NCI-H2196 (cell line): ENCODE data around the gene INSR.

Experiments
- DNase-seq: peaks from one replicate; lab custom pipeline; 2025; ENCODE audit not compliant: unreplicated experiment; lab: John Stamatoyannopoulos, UW

INSR gene

DNA sequence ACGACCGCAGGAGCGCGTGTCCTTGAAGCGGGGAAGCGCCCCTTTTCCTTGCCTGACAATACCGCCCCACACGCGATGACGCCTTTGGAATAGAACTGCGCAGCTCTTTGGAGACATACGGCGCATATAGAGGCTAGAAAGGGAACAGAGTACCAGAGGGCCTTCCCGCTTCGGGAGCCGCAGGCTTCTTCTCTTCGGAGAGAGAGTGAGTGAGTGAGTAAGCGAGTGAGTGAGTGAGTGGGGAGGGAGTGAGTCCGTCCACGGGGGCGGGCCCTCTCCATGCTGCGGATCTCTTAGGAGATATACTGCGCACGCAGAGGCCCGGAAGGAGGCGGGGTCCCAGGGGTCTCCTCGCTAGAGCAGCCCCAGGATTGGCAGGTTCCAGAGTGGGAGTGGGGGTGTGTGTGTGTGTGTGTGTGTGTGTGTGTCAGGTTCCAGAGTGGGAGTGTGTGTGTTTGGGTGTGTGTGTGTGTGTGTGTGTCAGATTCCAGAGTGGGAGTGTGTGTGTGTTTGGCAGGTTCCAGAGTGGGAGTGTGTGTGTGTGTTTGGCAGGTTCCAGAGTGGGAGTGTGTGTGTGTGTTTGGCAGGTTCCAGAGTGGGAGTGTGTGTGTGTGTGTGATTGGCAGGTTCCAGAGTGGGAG is 97.0 kb downstream of the INSR start:
- DNase-seq: peak; percentile 89

DNA sequence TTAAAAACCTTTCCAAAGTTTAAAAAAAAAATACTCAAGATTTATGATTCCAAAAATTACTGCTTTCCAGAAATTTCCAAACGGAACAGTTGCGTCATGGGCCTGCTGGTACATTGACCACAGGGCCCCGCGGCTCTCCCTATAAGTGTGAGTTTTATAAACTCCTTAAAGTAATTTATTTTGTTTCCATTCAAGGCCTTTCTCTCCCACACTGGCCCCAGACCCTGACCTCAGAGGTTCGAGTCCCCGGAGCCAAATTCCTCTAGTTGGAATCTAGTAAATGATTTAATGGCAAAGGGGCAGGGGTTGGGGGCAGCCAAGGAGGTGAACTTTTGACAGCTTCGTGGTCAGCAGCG is 97.5 kb downstream of the INSR start:
- no peak for DNase-seq

DNA sequence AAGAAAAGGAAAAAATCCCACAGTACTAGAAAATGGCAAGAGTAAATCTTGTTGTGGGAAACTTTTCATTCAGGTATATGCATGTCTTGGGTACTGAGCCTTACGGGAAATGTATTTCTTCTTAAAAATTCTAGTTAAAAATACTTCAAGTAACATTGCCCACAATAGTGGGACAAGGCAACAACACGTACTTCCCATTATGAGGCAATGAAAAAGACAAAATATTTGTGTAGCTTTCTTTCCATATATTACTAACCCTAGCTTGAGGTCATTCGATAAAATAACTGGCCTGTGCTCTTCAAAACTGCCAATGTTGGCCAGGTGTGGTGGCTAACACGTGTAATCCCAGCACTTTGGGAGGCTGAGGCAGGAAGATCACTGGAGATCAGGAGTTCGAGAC is 99.2 kb downstream of the INSR start:
- DNase-seq: no peak

DNA sequence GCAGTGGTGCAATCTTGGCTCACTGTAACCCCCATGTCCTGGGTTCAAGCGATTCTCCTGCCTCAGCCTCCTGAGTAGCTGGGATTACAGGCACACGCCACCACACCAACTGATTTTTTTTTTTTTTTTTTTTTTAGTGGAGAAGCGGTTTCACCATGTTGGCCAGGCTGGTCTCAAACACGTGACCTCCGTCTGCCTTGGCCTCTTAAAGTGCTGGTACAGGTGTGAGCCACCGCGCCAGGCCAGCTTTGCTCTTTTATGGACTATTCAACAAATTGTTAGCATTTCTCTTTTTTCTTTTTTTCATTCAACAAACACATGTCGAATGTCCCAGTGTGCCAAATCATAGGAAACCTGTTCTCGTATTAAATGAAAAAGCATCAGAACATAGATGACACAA is 99.6 kb downstream of the INSR start:
- no peak for DNase-seq

DNA sequence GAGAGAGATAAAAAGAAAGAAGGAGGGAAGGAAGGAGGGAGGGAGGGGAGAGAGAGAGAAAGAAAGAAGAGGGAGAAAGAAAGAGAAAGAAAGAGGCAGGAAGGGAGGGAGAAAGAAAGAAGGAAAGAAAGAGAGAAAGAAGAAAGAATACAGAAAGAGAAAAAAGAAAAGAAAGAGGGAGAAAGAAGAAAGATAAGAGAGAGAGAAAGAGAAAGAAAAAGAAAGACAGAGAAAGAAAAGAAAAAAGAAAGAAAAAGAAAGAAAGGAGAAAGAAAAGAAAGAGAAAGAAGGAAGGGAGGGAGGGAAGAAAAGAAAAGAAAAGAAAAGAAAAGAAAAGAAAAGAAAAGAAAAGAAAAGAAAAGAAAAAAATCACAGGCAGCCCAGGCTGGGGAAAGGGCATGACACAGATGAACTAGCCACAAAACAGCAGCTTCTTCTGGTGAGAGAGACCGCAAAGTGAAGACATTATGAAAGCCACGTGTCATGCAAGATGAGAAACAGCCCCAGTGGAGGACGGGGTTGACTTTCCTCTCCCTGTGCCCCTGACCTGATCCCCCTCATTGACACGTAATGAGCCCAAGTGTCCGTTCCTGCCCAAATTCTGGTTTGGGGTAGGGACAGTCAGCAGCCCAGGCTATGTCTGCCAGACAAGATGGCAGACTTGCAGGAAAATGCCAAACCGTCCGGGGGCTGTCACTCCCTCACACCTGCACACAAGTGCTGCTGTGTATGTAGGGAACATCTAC is 102.1 kb downstream of the INSR start:
- no peak for DNase-seq

DNA sequence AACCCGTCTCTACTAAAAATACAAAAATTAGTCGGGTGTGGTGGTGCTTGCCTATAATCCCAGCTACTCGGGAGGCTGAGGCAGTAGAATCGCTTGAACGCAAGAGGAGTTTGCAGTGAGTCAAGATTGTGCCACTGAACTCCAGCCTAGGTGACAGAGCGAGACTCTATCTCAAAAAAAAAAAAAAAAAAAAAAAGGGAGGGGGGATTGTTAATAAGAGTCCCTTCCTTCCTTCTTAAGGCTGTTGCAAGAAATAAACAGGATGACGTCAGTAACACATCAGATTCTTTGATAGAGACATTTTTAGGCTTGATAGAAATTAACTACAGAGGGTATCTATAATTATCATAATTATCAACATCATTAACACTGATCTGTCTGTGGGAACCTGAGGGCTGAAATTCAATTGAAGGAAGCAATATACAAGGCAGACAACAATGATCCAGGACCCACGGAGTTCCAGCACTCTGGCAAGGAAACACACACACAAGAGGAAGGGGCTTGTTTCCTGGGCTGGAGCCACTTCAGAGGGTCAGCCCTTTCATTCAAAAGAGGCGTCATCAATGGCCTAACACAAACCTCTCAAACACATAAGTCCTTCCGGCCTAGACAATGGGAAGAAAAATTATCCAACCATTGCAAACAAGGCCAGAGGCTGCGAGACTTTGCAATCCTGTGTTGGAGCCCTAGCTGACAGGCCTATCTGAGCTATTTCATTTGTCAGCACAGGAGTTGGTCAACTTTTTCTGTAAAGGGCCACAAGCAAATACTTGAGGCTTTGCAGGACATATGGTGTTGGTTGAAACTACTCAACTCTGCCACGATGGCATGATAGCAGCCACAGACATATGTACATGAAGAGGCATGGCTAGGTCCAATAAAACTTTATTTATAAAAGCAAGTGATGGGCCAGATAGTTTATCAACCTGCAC is 105.2 kb downstream of the INSR start:
- DNase-seq: peak; percentile 68

DNA sequence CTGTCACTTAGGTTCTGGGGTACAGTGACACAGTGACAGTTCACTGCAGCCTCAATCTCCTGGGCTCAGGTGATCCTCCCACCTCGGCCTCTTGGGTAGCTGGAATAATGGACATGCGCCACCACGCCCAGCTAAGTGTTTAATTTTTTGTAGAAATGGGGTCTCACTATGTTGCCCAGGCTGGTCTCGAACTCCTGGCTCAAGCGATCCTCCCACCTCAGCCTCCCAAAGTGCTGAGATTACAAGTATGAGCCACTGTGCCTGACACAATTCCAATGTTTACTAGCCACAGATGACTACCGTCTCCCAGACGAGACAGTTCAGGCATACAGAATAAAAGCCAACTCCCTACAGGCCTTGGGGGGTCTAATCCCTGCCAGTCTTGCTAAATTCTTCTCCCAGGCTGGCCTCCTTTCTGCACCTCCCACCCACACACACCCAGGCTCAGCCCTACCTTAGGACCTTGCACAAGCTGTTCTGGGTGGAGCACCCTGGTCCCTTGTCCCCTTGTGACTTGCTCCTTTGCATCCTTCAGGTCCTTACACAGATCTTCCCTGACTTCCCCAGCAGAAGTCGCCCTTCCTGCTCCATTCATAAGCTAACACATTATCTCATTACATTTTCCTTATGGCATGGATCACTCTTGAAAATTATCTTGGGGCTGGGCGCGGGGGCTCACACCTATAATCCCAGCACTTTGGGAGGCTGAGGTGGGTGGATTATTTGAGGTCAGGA is 106.4 kb downstream of the INSR start:
- DNase-seq: no peak

DNA sequence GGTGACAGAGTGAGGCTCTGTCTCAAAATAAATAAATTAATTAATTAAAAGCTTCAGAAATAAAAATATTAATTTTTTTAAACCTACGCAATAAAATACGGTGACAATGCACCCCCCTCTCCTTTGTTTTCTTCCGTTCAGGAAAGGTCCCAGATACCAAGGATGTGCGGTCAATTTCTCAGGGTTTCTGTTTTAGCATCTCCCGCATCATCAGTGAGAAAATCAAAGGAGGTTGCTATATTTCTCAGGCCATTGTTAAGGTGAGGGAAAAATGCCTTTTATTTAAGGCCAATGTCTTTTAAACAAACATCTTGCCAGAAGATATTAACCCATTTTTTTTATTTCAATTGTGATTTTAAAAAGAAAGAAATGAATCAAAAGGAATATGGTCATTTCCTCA is 111.7 kb downstream of the INSR start:
- DNase-seq: no peak

DNA sequence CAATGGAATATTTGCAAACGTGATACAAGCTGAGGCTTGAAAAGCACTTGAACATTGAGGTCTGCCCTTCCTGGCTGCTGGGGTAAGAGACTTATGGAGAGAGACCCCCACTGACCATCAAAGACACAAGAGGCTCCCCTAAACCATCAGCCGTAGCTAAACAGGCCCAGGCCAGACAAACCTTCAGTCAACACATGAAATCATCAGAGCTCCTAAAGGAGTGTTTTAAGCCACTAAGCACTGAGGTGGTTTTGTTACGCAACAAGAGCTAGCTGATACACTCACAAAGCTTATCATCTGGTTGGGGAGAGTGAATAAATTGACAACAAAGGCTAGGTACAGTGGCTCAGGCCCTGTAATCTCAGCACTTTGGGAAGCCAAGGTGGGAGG is 114.3 kb downstream of the INSR start:
- no peak for DNase-seq

DNA sequence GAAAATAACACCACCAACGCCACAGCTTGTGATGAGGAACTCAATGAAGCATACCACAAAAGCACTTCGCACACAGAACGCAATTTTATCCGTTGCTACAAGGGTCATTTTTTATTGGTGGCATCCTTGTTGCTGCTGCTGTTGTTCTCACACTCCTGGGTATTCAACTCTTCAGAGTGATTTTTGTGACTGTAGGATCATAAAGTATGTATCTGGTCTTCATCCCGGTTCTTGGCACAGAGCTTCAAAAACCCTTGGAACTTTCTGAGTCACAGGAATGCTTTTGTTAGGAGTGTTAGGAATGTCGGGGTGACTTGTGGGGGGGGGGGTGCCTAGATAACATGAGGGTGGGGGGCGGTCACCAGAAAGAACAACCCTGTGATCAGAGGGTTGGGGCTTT is 116.3 kb downstream of the INSR start:
- no peak for DNase-seq

DNA sequence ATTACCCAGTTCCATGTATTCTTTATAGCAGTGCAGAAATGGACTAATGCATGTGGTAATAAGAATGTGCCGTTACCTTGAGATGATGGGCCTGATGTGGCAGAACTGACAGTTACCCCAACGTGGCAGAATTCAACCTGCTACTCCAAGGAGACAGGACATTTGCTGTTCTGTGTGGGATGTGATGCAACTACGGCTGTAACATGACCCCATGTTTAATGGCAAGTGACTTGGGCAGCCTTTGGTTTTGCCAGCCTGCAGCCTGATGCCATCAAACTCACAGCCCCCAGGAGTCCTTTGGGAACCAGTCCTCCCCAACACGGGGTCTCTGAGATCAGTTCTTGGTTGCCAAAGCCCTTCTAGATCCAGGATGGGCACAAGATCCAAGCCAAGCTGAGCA is 117.4 kb downstream of the INSR start:
- DNase-seq: no peak

DNA sequence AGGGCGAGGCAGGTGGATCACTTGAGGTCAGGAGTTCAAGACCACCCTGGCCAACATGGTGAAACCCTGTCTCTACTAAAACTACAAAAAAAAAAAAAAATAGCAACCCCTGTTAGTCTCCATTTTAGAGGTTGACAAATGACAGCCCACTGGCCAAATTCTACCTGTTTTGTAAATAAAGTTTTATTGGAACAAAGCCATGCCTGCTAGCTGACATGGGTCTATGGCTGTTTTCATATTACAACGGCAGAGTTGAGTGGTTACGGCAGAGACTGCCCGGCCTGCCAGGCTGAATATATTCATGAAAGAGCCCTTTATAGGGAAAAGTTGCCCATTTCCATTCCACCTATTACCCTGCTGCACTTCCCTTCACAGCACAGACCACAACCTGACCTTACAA is 121.4 kb downstream of the INSR start:
- no peak for DNase-seq

DNA sequence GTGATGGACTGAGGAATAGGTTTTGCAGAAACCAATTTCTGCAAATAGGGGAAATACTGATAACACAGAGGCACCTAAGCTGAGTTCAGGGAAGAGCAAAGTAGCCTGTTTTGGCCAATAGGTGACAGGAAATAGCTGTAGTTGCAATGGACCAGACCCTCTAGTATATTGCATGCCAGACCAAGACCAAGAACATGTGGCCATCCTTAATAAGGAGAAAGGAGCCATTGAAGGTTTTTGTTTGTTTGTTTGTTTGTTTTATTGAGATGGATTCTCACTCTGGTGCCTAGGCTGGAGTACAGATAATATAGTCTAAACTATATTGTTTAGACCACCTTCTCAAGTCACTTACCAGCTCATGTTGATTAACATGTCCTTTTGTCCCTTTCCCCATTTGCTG is 123.2 kb downstream of the INSR start:
- DNase-seq: no peak

DNA sequence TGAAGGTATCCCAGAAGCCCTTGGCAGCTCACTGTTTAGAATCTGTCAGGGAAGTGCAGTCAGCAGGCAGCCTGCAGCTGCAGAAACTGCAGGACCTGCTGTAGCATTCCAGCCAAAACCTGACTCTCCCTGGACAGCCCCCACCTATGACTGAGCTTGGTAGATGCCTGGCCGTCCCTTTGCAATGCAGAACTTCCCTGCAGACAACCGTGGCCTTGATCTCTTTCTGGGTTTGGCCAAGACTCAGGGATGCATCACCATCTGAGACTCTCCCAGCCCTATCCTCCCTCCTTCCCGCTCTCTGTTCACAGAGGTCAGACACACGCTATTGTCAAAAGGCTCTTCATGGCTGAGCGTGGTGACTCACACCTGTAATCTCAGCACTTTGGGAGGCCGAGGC is 125.3 kb downstream of the INSR start:
- no peak for DNase-seq

DNA sequence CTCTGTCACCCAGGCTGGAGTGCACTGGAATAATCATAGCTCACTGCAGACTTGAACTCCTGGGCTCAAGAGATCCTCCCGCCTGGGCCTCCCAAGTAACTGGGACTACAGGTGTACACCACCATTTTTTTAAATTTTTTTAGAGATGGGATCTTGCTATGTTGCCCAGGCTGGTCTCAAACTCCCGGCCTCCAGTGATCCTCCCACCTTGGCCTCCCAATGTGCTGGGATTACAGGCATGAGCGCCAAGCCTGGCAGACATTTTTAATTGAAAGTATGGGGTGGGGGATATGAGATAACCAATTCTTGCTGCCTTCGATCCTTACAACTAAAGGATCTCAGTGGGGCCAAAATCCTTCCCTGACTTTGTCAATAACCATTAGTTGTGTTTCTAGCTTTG is 132.9 kb downstream of the INSR start:
- DNase-seq: no peak

DNA sequence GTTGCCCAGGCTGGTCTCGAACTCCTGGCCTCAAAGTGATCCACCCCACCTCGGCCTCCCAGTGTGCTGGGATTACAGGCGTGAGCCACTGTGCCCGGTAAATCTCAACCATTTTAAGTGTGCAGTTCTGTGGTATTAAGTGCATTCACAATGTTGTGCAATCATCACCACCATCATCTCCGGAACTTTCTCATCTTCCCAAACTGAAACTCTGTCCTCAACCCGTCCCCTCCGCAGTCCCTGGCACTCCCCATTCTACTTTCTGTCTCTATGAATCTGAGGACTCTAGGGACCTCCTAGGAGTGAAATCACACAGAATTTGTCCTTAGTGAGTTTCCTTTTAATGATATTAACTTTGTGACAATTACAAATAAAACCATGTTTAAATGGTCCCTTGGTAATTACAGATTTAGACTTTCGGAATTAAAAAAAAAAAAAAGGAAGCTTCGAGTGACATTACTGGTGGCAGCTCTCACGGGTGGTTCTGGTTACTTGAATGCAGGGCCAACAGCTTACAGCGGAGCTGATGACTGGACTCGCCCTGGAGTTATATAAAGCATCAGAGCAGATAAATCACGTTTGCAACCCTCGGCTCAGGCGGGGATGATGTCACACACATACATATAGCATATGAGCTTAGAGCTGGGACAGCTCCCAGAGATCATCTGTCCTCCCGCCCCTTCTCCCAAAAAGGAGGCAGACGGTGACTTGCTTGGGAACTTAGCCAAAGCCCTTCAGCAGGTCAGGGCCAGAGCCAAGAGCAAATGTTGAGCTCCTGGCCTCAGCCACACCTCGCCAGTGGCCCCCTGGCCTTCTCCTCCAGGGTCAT is 134.9 kb downstream of the INSR start:
- DNase-seq: peak; percentile 85

DNA sequence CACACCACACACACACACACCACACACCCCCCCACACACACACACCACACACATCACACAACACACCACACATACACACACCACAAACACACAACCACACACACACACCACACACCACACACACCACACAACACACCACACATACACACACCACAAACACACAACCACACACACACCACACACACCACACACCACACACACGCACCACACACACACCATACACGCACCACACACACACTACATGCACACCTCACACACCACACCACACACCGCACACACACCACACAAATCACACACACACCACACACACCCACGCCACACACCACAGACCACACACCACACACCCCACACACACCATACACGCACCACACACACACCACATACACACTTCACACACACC is 141.2 kb downstream of the INSR start:
- DNase-seq: no peak

DNA sequence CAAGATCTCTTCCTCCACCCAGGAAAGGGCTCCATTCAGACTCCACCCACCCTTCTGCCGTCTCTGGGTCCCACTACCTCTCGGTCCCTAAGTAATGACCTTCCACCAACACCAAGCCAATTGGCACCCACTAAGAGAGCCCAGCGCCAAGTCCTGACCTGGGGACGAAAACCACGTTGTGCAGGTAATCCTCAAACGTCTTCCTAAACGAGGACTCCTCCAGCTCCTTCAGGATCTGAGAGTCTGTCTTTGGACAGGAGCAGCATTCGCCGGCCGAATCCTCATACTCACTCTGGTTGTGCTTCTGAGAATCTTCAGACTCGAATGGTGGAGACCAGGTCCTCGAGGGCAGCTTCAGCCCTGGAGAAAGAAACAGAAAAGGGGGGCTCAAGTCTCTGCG is 141.6 kb downstream of the INSR start:
- no peak for DNase-seq

DNA sequence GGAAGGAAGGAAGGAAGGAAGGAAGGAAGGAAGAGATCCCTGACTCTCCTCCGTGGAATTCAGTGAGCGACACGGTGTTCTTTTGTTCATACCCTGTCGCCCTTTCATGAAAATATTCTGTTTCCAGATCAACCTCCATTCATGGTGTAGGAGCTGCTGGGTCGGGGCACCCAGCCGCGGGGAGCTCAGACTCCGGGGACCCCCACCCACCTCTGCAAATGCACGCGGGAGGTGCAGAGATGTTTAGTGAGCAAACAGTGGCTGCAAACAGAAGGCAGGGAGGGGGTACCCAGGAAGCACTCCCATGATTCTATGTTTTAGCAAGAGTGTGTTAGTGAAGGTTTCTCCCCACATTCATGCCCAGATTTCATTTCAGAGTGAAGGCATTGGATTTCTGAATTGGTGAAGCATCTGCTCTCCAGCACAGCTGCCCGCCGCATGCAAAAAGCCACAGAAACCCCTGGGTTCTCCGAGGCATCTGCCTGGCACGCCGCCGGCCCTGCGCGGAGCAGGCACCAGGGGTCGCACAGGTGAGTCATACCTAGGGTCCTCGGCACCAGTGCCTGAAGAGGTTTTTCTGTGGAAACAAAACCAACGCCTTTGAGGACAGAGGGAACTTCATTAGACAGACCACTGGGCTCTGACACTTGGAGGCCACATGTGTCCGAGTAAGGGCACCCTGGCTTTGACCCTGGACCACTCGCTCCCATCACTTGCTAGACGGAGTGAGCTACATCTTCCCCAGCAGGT is 144.1 kb downstream of the INSR start:
- no peak for DNase-seq
